K562 (cell line): ENCODE results near the gene ARHGAP26. TPM values are rescaled to one million over a fixed set of nuclear protein-coding genes. Genes with fewer than 3 reads are reported as not detected.
A peak's percentile ranks its signal among the peaks of the same experiment; 100 is the strongest.

Source experiments
- ATAC-seq: fragments of 200-7000 bp; cut with Tn5 transposase; 3 replicates; pipeline ENCODE4 v1.9.1; 2020; ENCODE audit warnings: moderate library complexity
- BruUV-seq: library from RNA; stranded (reverse); fragments of 400-500 nt; replicated peaks from 2 replicates; lab custom pipeline; 2021; lab: Mats Ljungman, UMichigan
- CTCF ChIA-PET: fragments of 300-600 bp; formaldehyde crosslinking; extraction: SDS; loops from one replicate; lab custom pipeline; 2021; ENCODE audit warnings: low intra/inter-chr PET ratio; lab: Yijun Ruan, JAX
- POLR2A ChIA-PET: fragments of 300-600, 350-650 bp; sonication (Branson Sonifier 250); formaldehyde crosslinking; extraction: SDS; loops from one replicate; lab custom pipeline; 2021; ENCODE audit warnings: antibody characterized with exemption, inconsistent platforms; lab: Yijun Ruan, JAX
- DNase-seq, 4 experiments: peaks; one replicate each; pipeline versions ENCODE4 v3.0.0 to v3.0.0-alpha.2; 2011 to 2018; ENCODE audit warnings: low spot score in 3 of 4, mixed read lengths in 3 of 4; ENCODE audit errors: extremely low read depth in 1 of 4
- FAIRE-seq: peaks from 2 replicates; lab custom pipeline; 2011; peaks lifted over from hg19 to GRCh38; lab: Jason Lieb, UNC
- H2AFZ ChIP-seq: 2 replicates; pipeline ENCODE4 v1.6.0; 2011; ENCODE audit warnings: low read depth, low read length, control low read depth, inconsistent platforms
- H3K27ac ChIP-seq: fragments of 200-600 bp; 3 replicates; pipeline ENCODE4 v1.8.0; 2011; ENCODE audit warnings: low read depth, mild to moderate bottlenecking, control low read depth, inconsistent platforms, low read length, moderate library complexity, mixed read lengths; ENCODE audit errors: extremely low read depth
- H3K27me3 ChIP-seq, 2 experiments: fragments of 300-600 bp in 1 of 2; 2 replicates in 1 of 2; 3 replicates in 1 of 2; pipeline versions ENCODE4 v1.6.0 to v1.8.0; 2011; ENCODE audit warnings: inconsistent platforms in 2 of 2, low read length in 2 of 2, mild to moderate bottlenecking in 1 of 2, mixed read lengths in 1 of 2, moderate library complexity in 1 of 2; ENCODE audit not compliant: control insufficient read depth in 2 of 2, insufficient read depth in 2 of 2
- H3K36me3 ChIP-seq: fragments of 300-600 bp; 3 replicates; pipeline ENCODE4 v1.8.0; 2011; ENCODE audit warnings: mild to moderate bottlenecking, low read length, inconsistent platforms; ENCODE audit not compliant: control insufficient read depth, insufficient read depth
- H3K4me1 ChIP-seq, 2 experiments: fragments of 200-600 bp in 1 of 2; replicated peaks in 1 of 2; 2 replicates in 1 of 2; 3 replicates in 1 of 2; pipeline versions ENCODE4 v1.5.1 to v1.8.0; 2011; ENCODE audit warnings: inconsistent platforms in 2 of 2, low read length in 2 of 2, mild to moderate bottlenecking in 1 of 2, mixed read lengths in 1 of 2, moderate library complexity in 1 of 2; ENCODE audit not compliant: control insufficient read depth in 2 of 2, insufficient read depth in 2 of 2
- H3K4me2 ChIP-seq: 2 replicates; pipeline ENCODE4 v1.6.1; 2011; ENCODE audit warnings: low read length, control low read depth, inconsistent platforms, mixed read lengths; ENCODE audit not compliant: insufficient read depth
- H3K4me3 ChIP-seq: fragments of 200-600 bp; sonication (generic), shearing (Covaris generic); 2 replicates; pipeline ENCODE4 v1.5.1; 2016; ENCODE audit warnings: control low read depth, inconsistent platforms
- H3K79me2 ChIP-seq: fragments of 200-600 bp; 3 replicates; pipeline ENCODE4 v1.8.0; 2011; ENCODE audit warnings: low read length, inconsistent platforms; ENCODE audit not compliant: control insufficient read depth, insufficient read depth
- H3K9ac ChIP-seq, 2 experiments: 2 replicates each; pipeline versions ENCODE4 v1.6.0 to v1.6.1; 2011; ENCODE audit warnings: low read depth in 2 of 2, low read length in 2 of 2, control low read depth in 1 of 2, inconsistent platforms in 1 of 2, mild to moderate bottlenecking in 1 of 2, mixed read lengths in 1 of 2; ENCODE audit not compliant: insufficient read depth in 1 of 2
- H3K9me1 ChIP-seq: one replicate; pipeline ENCODE4 v1.6.0; 2011; ENCODE audit warnings: inconsistent platforms, mild to moderate bottlenecking, low read length, moderate library complexity; ENCODE audit not compliant: control insufficient read depth, insufficient read depth
- H3K9me3 ChIP-seq: replicated peaks from 2 replicates; pipeline ENCODE4 v1.5.1; 2011; ENCODE audit warnings: low read depth, low read length, inconsistent platforms; ENCODE audit not compliant: control insufficient read depth, insufficient read depth
- H4K20me1 ChIP-seq: replicated peaks from 2 replicates; pipeline ENCODE4 v1.6.1; 2011; ENCODE audit warnings: low read length, inconsistent platforms, mixed read lengths; ENCODE audit not compliant: control insufficient read depth, insufficient read depth
- ETV6 ChIP-seq, 3 experiments: fragments of 150-350 bp in 1 of 3; sonication (generic) in 1 of 3; formaldehyde crosslinking in 1 of 3; IDR thresholded peaks; 2 replicates each; pipeline versions ENCODE4 v1.6.1 to v1.8.0; 2014 to 2022; ENCODE audit warnings: borderline replicate concordance in 2 of 3, low read depth in 2 of 3, antibody characterized with exemption in 1 of 3, low read length in 1 of 3, mild to moderate bottlenecking in 1 of 3, missing genetic modification reagents in 1 of 3
- PRPF4 ChIP-seq: fragments of 200-400 bp; formaldehyde crosslinking; IDR thresholded peaks from one replicate; pipeline ENCODE4 v1.6.1; 2017; ENCODE audit warnings: low read length, low read depth, mild to moderate bottlenecking; ENCODE audit not compliant: insufficient read depth, poor library complexity, severe bottlenecking
- RBM34 ChIP-seq: fragments of 200-400 bp; formaldehyde crosslinking; IDR thresholded peaks from 2 replicates; pipeline ENCODE4 v1.6.1; 2018; ENCODE audit warnings: low read length, borderline replicate concordance; ENCODE audit not compliant: insufficient read depth
- SREBF2 ChIP-seq: sonication (generic); formaldehyde crosslinking; IDR thresholded peaks from 2 replicates; pipeline ENCODE4 v1.4.0; 2020; ENCODE audit warnings: mild to moderate bottlenecking, missing genetic modification reagents
- SRSF9 ChIP-seq: fragments of 200-400 bp; formaldehyde crosslinking; IDR thresholded peaks from 2 replicates; pipeline ENCODE4 v1.6.1; 2017; ENCODE audit warnings: low read depth, low read length, borderline replicate concordance
- ZEB2 ChIP-seq: fragments of 450-650 bp; IDR thresholded peaks from 2 replicates; pipeline ENCODE4 v1.6.1; 2016
- WGBS: fragments of 100-300 bp; shearing (Covaris generic); methylation state at CpG from one replicate; pipeline ENCODE4 v1.1.6; 2016; ENCODE audit warnings: low coverage, mixed read lengths; ENCODE audit not compliant: insufficient coverage; ENCODE audit errors: missing lambda C conversion rate; 5-methylcytosine and 5-hydroxymethylcytosine counted together
- in situ Hi-C: fragments of 300-500 bp; cut with MboI; formaldehyde crosslinking; loops from 4 replicates; pipeline ENCODE4 v1.15.0; 2018; ENCODE audit warnings: inconsistent platforms, mixed read lengths
- intact Hi-C: fragments of 100-400 bp; cut with micrococcal nuclease; formaldehyde crosslinking; loops from 2 replicates; pipeline ENCODE4 v1.14.2; 2022
- polyA plus RNA-seq, 8 experiments: library from polyadenylated mRNA; depleted of rRNA in 4 of 8; stranded (reverse) in 5 of 8; unstranded in 3 of 8; fragments of >200 nt; fragmentation: Nextera tagmentation in 2 of 8; fragmentation: Illumina TruSeq in 1 of 8; extraction: Ambion mirVana in 2 of 8; extraction: Trizol in 1 of 8; gene quantifications; 2 replicates each; pipeline versions ENCODE4 v1.2.1 to v1.2.3, GENCODE V29; 2011 to 2014; ENCODE audit warnings: inconsistent platforms in 1 of 8, missing spikeins in 1 of 8
- total RNA-seq, 7 experiments: library from RNA; depleted of rRNA in 6 of 7; stranded (reverse); fragments of >200 nt in 6 of 7; fragmentation: Illumina TruSeq in 2 of 7; extraction: Trizol in 2 of 7; gene quantifications; 2 replicates each; pipeline versions ENCODE4 v1.2.1 to v1.2.3, GENCODE V29; 2011 to 2021; ENCODE audit warnings: low replicate concordance in 1 of 7
- TF ChIP-seq, protein P1 (sequence below): fragments of 450-650 bp; IDR thresholded peaks from 2 replicates; pipeline ENCODE4 v1.6.1; 2016; ENCODE audit warnings: missing biosample characterization, missing genetic modification characterization
- TF ChIP-seq, protein P2 (sequence below): sonication (generic); formaldehyde crosslinking; IDR thresholded peaks from 2 replicates; pipeline ENCODE4 v1.8.1; 2023; ENCODE audit warnings: mild to moderate bottlenecking, missing genetic modification reagents
- TF ChIP-seq, protein P3 (sequence below), 2 experiments: IDR thresholded peaks in 1 of 2; conservative IDR thresholded peaks in 1 of 2; 2 replicates each; pipeline ENCODE4 v1.6.1; 2016; ENCODE audit warnings: low read depth in 2 of 2, mild to moderate bottlenecking in 1 of 2, missing compliant biosample characterization in 1 of 2, missing genetic modification characterization in 1 of 2, moderate library complexity in 1 of 2

Gene ARHGAP26
- total and polyA plus RNA-seq, 9 of the 15 experiments (the other 6 are each of a cell fraction or from before 2014, with no cell fraction given), result 0.13 to 1.1 (median 0.55) TPM

DNA sequence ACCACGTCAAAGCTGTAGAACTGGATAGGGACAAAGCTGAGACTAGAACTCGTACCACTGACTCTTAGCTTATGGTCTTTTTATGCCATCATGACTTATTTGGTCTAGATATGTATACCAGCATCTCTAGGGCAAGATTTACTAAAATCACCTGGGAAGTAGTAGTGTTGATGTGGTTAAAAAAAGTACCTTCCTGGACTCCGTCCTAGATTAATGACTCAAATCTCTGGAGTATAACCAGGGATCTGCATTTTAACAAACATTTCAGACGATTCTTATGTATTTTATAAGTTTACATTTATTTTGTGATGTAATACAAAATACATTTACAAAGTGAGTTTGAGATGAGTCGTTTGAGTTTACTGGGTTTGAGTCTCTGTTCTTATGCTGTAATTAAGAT, 68.7 kb downstream of the ARHGAP26 start:
- H3K36me3 ChIP-seq, result no peaks in the 10 kb centered on the region
- CTCF ChIA-PET, result no interaction called here
- intact Hi-C loops, result no loop called here

DNA sequence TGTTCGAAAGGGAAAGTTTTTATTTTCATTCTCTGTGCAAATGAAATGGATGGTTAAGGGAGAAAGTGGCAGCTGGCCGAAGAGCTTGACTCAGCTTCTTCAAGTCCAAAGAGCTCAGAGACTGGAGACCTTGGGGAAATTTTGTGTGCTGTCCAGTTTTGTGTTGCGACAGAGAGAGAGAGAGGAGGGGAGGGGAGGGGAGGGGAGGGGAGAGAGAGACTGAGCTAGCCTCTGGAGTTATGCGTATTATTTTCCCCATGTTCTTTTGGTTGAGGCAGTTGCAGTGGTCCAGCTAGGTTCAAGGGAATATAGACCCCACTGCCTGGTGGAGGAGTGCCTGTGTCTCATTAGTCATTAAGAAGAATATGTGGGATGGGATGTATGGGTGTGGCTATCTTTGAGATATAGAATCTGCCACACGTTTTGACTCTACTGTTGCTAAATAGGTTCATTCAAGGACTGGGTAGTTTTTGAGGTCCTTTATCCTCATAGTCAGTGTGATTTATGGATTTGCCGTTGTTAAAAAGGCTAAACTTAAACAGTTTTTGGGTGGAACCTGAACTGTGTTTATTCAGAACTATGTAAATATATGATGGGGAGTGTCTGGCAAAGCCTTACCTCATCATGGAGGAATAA, 69.7 kb downstream of the ARHGAP26 start:
- H3K79me2 ChIP-seq, result no peaks in the 10 kb centered on the region
- 3% methylated on average over 6 of the region's 6 CpGs for WGBS
- no TSS peak for BruUV-seq
- H3K36me3 ChIP-seq, result no peaks in the 10 kb centered on the region
- H3K9me3 ChIP-seq, result no peaks in the 10 kb centered on the region
- H3K9me1 ChIP-seq, result no peaks in the 10 kb centered on the region
- no peak overlapping the region for H3K4me2 ChIP-seq
- no peaks in the 10 kb centered on the region for H4K20me1 ChIP-seq
- ATAC-seq (no peak), FAIRE-seq (no peak), DNase-seq (no peak)
- no peaks in the 10 kb centered on the region; a peak in 1 of 5 replicates for H3K4me1 ChIP-seq
- in situ Hi-C loops (no loop called here), intact Hi-C loops (no loop called here)
- ChIA-PET POLR2A (no interaction called here), CTCF (no interaction called here)
- peaks cover 5% of the 10 kb centered on the region in 2 experiments; a peak in 3 of 5 replicates for H3K27me3 ChIP-seq
- no peak overlapping the region for H3K27ac ChIP-seq
- no peak overlapping the region for H2AFZ ChIP-seq
- H3K9ac ChIP-seq, result no peak overlapping the region
- H3K4me3 ChIP-seq, result no peak overlapping the region
- TF ChIP-seq, protein P1, sequence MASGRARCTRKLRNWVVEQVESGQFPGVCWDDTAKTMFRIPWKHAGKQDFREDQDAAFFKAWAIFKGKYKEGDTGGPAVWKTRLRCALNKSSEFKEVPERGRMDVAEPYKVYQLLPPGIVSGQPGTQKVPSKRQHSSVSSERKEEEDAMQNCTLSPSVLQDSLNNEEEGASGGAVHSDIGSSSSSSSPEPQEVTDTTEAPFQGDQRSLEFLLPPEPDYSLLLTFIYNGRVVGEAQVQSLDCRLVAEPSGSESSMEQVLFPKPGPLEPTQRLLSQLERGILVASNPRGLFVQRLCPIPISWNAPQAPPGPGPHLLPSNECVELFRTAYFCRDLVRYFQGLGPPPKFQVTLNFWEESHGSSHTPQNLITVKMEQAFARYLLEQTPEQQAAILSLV (tag), result no peak
- TF ChIP-seq ETV6 (IDR thresholded peaks at IDR 0.05; ENCODE audit: borderline replicate concordance in 1 of 2, low read depth in 2 of 2, low read length in 1 of 2), result no peak
- TF ChIP-seq ETV6 (CRISPR knock-in tag; IDR thresholded peaks at IDR 0.05; ENCODE audit: borderline replicate concordance), result no peak
- TF ChIP-seq, protein P2, sequence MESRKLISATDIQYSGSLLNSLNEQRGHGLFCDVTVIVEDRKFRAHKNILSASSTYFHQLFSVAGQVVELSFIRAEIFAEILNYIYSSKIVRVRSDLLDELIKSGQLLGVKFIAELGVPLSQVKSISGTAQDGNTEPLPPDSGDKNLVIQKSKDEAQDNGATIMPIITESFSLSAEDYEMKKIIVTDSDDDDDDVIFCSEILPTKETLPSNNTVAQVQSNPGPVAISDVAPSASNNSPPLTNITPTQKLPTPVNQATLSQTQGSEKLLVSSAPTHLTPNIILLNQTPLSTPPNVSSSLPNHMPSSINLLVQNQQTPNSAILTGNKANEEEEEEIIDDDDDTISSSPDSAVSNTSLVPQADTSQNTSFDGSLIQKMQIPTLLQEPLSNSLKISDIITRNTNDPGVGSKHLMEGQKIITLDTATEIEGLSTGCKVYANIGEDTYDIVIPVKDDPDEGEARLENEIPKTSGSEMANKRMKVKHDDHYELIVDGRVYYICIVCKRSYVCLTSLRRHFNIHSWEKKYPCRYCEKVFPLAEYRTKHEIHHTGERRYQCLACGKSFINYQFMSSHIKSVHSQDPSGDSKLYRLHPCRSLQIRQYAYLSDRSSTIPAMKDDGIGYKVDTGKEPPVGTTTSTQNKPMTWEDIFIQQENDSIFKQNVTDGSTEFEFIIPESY (CRISPR knock-in tag), result no peak
- no peak for TF ChIP-seq RBM34
- TF ChIP-seq, protein P3, sequence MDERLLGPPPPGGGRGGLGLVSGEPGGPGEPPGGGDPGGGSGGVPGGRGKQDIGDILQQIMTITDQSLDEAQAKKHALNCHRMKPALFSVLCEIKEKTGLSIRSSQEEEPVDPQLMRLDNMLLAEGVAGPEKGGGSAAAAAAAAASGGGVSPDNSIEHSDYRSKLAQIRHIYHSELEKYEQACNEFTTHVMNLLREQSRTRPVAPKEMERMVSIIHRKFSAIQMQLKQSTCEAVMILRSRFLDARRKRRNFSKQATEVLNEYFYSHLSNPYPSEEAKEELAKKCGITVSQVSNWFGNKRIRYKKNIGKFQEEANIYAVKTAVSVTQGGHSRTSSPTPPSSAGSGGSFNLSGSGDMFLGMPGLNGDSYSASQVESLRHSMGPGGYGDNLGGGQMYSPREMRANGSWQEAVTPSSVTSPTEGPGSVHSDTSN (CRISPR knock-in tag; IDR thresholded peaks at IDR 0.05; ENCODE audit: low read depth), result no peak
- TF ChIP-seq, protein P3 (tag; conservative IDR thresholded peaks at IDR 0.05; ENCODE audit: low read depth), result peak; percentile 27; the same call in 1 of the 2 replicates

More for the DNA sequence above, 68.7 kb downstream of the ARHGAP26 start:
- ATAC-seq (no peak), FAIRE-seq (no peak)
- WGBS, result under 1% methylated on average over 5 of the region's 5 CpGs
- TF ChIP-seq ZEB2, result no peak
- TF ChIP-seq SRSF9, result no peak
- no peak for TF ChIP-seq SREBF2 (CRISPR knock-in tag)
- no peak for TF ChIP-seq PRPF4
- TF ChIP-seq, all 486 proteins: peak for 0
- no peak overlapping the region for H3K9ac ChIP-seq
- no peak overlapping the region for H3K4me2 ChIP-seq
- H3K9me1 ChIP-seq, result no peaks in the 10 kb centered on the region
- no peak for DNase-seq
- H2AFZ ChIP-seq, result no peak overlapping the region
- H3K4me3 ChIP-seq, result no peak overlapping the region
- BruUV-seq, result no TSS peak
- H3K27me3 ChIP-seq, result peaks cover 5% of the 10 kb centered on the region in 2 experiments; a peak in 3 of 5 replicates
- no peaks in the 10 kb centered on the region for H4K20me1 ChIP-seq
- no peaks in the 10 kb centered on the region for H3K9me3 ChIP-seq
- H3K4me1 ChIP-seq, result no peaks in the 10 kb centered on the region; a peak in 1 of 5 replicates
- H3K27ac ChIP-seq, result no peak overlapping the region
- no peaks in the 10 kb centered on the region for H3K79me2 ChIP-seq
- POLR2A ChIA-PET, result interaction anchor here (1.5 kb wide), 1 partner anchor 22 kb away, joined by 3 read pairs; no protein-coding TSS in a partner anchor
- in situ Hi-C loops, result no loop called here
